H1 (cell line): ENCODE data around the gene RPS6KA2. TPM values are rescaled to one million over a fixed set of nuclear protein-coding genes. Genes with fewer than 3 reads are reported as not detected.

Source experiments
- CTCF ChIA-PET: fragments of 300-600 bp; sonication (Branson Sonifier 250); formaldehyde crosslinking; loops from one replicate; lab custom pipeline; 2021; ENCODE audit not compliant: partially characterized antibody; lab: Charles Lee
- POLR2A ChIA-PET: fragments of 300-600 bp; sonication (Branson Sonifier 250); formaldehyde crosslinking; loops from one replicate; lab custom pipeline; 2021; ENCODE audit warnings: inconsistent platforms; ENCODE audit not compliant: partially characterized antibody; lab: Charles Lee
- DNase-seq, 2 experiments: peaks; one replicate each; pipeline versions ENCODE4 v3.0.0 to v3.0.0-alpha.2; 2010 to 2022; ENCODE audit warnings: low spot score in 2 of 2, low read depth in 1 of 2, mixed read lengths in 1 of 2
- FAIRE-seq: peaks from 2 replicates; lab custom pipeline; 2011; peaks lifted over from hg19 to GRCh38; lab: Jason Lieb, UNC
- H2AFZ ChIP-seq: 2 replicates; pipeline ENCODE4 v1.8.1; 2012; ENCODE audit warnings: low read length, inconsistent platforms
- H2AK5ac ChIP-seq: 2 replicates; pipeline ENCODE4 v1.6.1; 2013; ENCODE audit warnings: low read depth, low read length
- H2BK120ac ChIP-seq: replicated peaks from 2 replicates; pipeline ENCODE3; 2013; ENCODE audit warnings: low read depth, low read length, inconsistent platforms
- H2BK12ac ChIP-seq: 2 replicates; pipeline ENCODE4 v1.6.1; 2013; ENCODE audit warnings: low read depth, low read length
- H2BK15ac ChIP-seq: 2 replicates; pipeline ENCODE4 v1.6.1; 2013; ENCODE audit warnings: low read length
- H2BK20ac ChIP-seq: 2 replicates; pipeline ENCODE4 v1.6.1; 2013; ENCODE audit warnings: low read length
- H2BK5ac ChIP-seq: 2 replicates; pipeline ENCODE4 v1.6.1; 2013; ENCODE audit warnings: low read depth, low read length
- H3K14ac ChIP-seq: 2 replicates; pipeline ENCODE4 v1.6.1; 2013; ENCODE audit warnings: inconsistent platforms; ENCODE audit not compliant: insufficient read length
- H3K18ac ChIP-seq: 2 replicates; pipeline ENCODE4 v1.6.1; 2013; ENCODE audit warnings: low read length; ENCODE audit errors: extremely low read depth
- H3K23ac ChIP-seq: 2 replicates; pipeline ENCODE4 v1.6.1; 2013; ENCODE audit warnings: inconsistent platforms; ENCODE audit not compliant: insufficient read length
- H3K23me2 ChIP-seq: 2 replicates; pipeline ENCODE4 v1.6.1; 2013; ENCODE audit warnings: low read depth, low read length
- H3K27ac ChIP-seq: 2 replicates; pipeline ENCODE4 v1.6.1; 2011; ENCODE audit warnings: low read depth, low read length, inconsistent platforms
- H3K27me3 ChIP-seq, 4 experiments: replicated peaks in 1 of 4; 1 replicate in 1 of 4; 2 replicates in 3 of 4; pipeline versions ENCODE4 v1.6.1 to v1.8.1; 2011 to 2013; ENCODE audit warnings: low read length in 3 of 4, mild to moderate bottlenecking in 3 of 4, inconsistent platforms in 2 of 4, mixed read lengths in 2 of 4, moderate library complexity in 1 of 4; ENCODE audit not compliant: control insufficient read depth in 3 of 4, insufficient read depth in 3 of 4; ENCODE audit errors: extremely low read depth in 1 of 4
- H3K36me3 ChIP-seq, 4 experiments: 2 replicates each; pipeline versions ENCODE4 v1.6.1 to v1.8.1; 2011 to 2013; ENCODE audit warnings: mild to moderate bottlenecking in 4 of 4, low read length in 3 of 4, moderate library complexity in 2 of 4, control low read depth in 1 of 4, inconsistent platforms in 1 of 4; ENCODE audit not compliant: insufficient read depth in 4 of 4, control insufficient read depth in 2 of 4
- H3K4ac ChIP-seq: replicated peaks from 2 replicates; pipeline ENCODE3; 2013; ENCODE audit warnings: low read length, low read depth, mixed read lengths, inconsistent platforms; ENCODE audit not compliant: insufficient read length
- H3K4me1 ChIP-seq, 4 experiments: replicated peaks in 1 of 4; 1 replicate in 1 of 4; 2 replicates in 3 of 4; pipeline versions ENCODE4 v1.6.1 to v1.8.1; 2011 to 2013; ENCODE audit warnings: low read length in 3 of 4, inconsistent platforms in 2 of 4, mixed read lengths in 1 of 4; ENCODE audit not compliant: insufficient read depth in 4 of 4, control insufficient read depth in 3 of 4
- H3K4me2 ChIP-seq, 2 experiments: 2 replicates each; pipeline versions ENCODE4 v1.6.1 to v1.8.1; 2011 to 2013; ENCODE audit warnings: low read depth in 2 of 2, low read length in 2 of 2, control low read depth in 1 of 2, inconsistent platforms in 1 of 2, mild to moderate bottlenecking in 1 of 2; ENCODE audit not compliant: insufficient read depth in 1 of 2
- H3K4me3 ChIP-seq, 4 experiments: fragments of 200-600, 300-600 bp in 1 of 4; sonication (generic), shearing (Covaris generic), sonication (Bioruptor Twin) in 1 of 4; 2 replicates each; pipeline versions ENCODE4 v1.5.1 to v1.8.1; 2011 to 2016; ENCODE audit warnings: low read length in 4 of 4, low read depth in 3 of 4, control low read depth in 2 of 4, inconsistent platforms in 2 of 4, mild to moderate bottlenecking in 2 of 4, mixed read lengths in 1 of 4, moderate library complexity in 1 of 4; ENCODE audit not compliant: insufficient read depth in 2 of 4; ENCODE audit errors: extremely low read depth in 1 of 4
- H3K56ac ChIP-seq: replicated peaks from 2 replicates; pipeline ENCODE3; 2013; ENCODE audit warnings: low read depth, mild to moderate bottlenecking, mixed read lengths, low read length, inconsistent platforms; ENCODE audit not compliant: insufficient read length
- H3K79me1 ChIP-seq: 2 replicates; pipeline ENCODE4 v1.6.1; 2013; ENCODE audit warnings: low read depth, low read length, control low read depth
- H3K79me2 ChIP-seq, 2 experiments: 2 replicates each; pipeline versions ENCODE4 v1.6.1 to v1.8.1; 2012 to 2013; ENCODE audit warnings: low read length in 2 of 2, mild to moderate bottlenecking in 2 of 2, inconsistent platforms in 1 of 2; ENCODE audit not compliant: insufficient read depth in 2 of 2, control insufficient read depth in 1 of 2
- H3K9ac ChIP-seq, 4 experiments: replicated peaks in 1 of 4; 1 replicate in 1 of 4; 2 replicates in 3 of 4; pipeline versions ENCODE4 v1.6.1 to v1.8.1; 2011 to 2013; ENCODE audit warnings: low read depth in 3 of 4, low read length in 3 of 4, control low read depth in 2 of 4, mild to moderate bottlenecking in 2 of 4, moderate library complexity in 2 of 4, inconsistent platforms in 1 of 4; ENCODE audit errors: extremely low read depth in 1 of 4
- H3K9me3 ChIP-seq, 2 experiments: 2 replicates each; pipeline versions ENCODE4 v1.6.1 to v1.8.1; 2012 to 2013; ENCODE audit warnings: mild to moderate bottlenecking in 2 of 2, moderate library complexity in 2 of 2, control low read depth in 1 of 2, inconsistent platforms in 1 of 2, low read depth in 1 of 2, low read length in 1 of 2, mixed read lengths in 1 of 2; ENCODE audit not compliant: insufficient read depth in 2 of 2
- H4K20me1 ChIP-seq, 2 experiments: replicated peaks in 1 of 2; 2 replicates each; pipeline versions ENCODE3 to v1.8.1; 2011 to 2013; ENCODE audit warnings: inconsistent platforms in 2 of 2, low read length in 2 of 2, mild to moderate bottlenecking in 1 of 2; ENCODE audit not compliant: insufficient read depth in 2 of 2, control insufficient read depth in 1 of 2
- H4K5ac ChIP-seq: 2 replicates; pipeline ENCODE4 v1.6.1; 2013; ENCODE audit warnings: low read length, low read depth, mixed read lengths, inconsistent platforms; ENCODE audit not compliant: insufficient read length
- H4K8ac ChIP-seq: 2 replicates; pipeline ENCODE4 v1.8.0; 2013; ENCODE audit warnings: mild to moderate bottlenecking, moderate library complexity, low read length, inconsistent platforms; ENCODE audit not compliant: insufficient read depth; ENCODE audit errors: extremely low read depth
- H4K91ac ChIP-seq: replicated peaks from 2 replicates; pipeline ENCODE3; 2013; ENCODE audit warnings: low read length, mixed read lengths, inconsistent platforms; ENCODE audit not compliant: insufficient read length
- BACH1 ChIP-seq: IDR thresholded peaks from 2 replicates; pipeline ENCODE4 v1.6.1; 2012; ENCODE audit warnings: low read length, improper control_type of control experiment
- BCL11A ChIP-seq, 2 experiments: IDR thresholded peaks; one replicate each; pipeline ENCODE4 v1.6.1; 2011; ENCODE audit warnings: low read depth in 2 of 2, low read length in 2 of 2, mild to moderate bottlenecking in 2 of 2
- CTBP2 ChIP-seq: IDR thresholded peaks from 2 replicates; pipeline ENCODE4 v1.7.0; 2011; ENCODE audit warnings: borderline replicate concordance, mild to moderate bottlenecking, moderate library complexity, mixed read lengths, low read length; ENCODE audit not compliant: insufficient read depth, insufficient read length
- HDAC2 ChIP-seq, 2 experiments: fragments of 300-600 bp in 1 of 2; sonication (generic) in 1 of 2; IDR thresholded peaks; 2 replicates each; pipeline ENCODE4 v1.6.1; 2011 to 2012; ENCODE audit warnings: low read depth in 2 of 2, low read length in 2 of 2, mild to moderate bottlenecking in 2 of 2, moderate library complexity in 2 of 2, borderline replicate concordance in 1 of 2, inconsistent platforms in 1 of 2
- HDAC6 ChIP-seq: IDR thresholded peaks from one replicate; pipeline ENCODE4 v1.7.1; 2012; ENCODE audit warnings: low read depth, mild to moderate bottlenecking, inconsistent platforms, low read length, moderate library complexity
- JUN ChIP-seq: IDR thresholded peaks from 2 replicates; pipeline ENCODE4 v1.6.1; 2011; ENCODE audit warnings: low read depth, mild to moderate bottlenecking, improper control_type of control experiment, low read length
- KDM1A ChIP-seq: fragments of 200-600, 300-600 bp; sonication (generic); IDR thresholded peaks from 2 replicates; pipeline ENCODE4 v1.7.1; 2016; ENCODE audit warnings: mild to moderate bottlenecking, low read length, borderline replicate concordance
- NRF1 ChIP-seq: IDR thresholded peaks from 2 replicates; pipeline ENCODE4 v1.6.1; 2011; ENCODE audit warnings: mild to moderate bottlenecking, low read depth, low read length, improper control_type of control experiment
- POLR2AphosphoS5 ChIP-seq: IDR thresholded peaks from 2 replicates; pipeline ENCODE4 v1.6.1; 2011; ENCODE audit warnings: low read depth, low read length
- RXRA ChIP-seq: IDR thresholded peaks from 2 replicates; pipeline ENCODE4 v1.6.1; 2011; ENCODE audit warnings: low read depth, mild to moderate bottlenecking, low read length, moderate library complexity; ENCODE audit not compliant: insufficient read depth
- SIX5 ChIP-seq: IDR thresholded peaks from 2 replicates; pipeline ENCODE4 v1.6.1; 2011; ENCODE audit warnings: mild to moderate bottlenecking, low read depth, low read length
- USF2 ChIP-seq: IDR thresholded peaks from 2 replicates; pipeline ENCODE4 v1.6.1; 2011; ENCODE audit warnings: low read length, improper control_type of control experiment
- WGBS, 2 experiments: shearing (Covaris generic) in 1 of 2; methylation state at CpG; one replicate each; pipeline versions ENCODE4 v1.1.6 to v1.1.7; 2013 to 2015; ENCODE audit warnings: low lambda C conversion rate in 2 of 2, mixed read lengths in 2 of 2, inconsistent platforms in 1 of 2, low coverage in 1 of 2, missing lambda C conversion rate in 1 of 2; ENCODE audit not compliant: insufficient replicate concordance in 2 of 2, insufficient coverage in 1 of 2, insufficient read length in 1 of 2; ENCODE audit errors: extremely low coverage in 1 of 2, missing lambda C conversion rate in 1 of 2; 5-methylcytosine and 5-hydroxymethylcytosine counted together
- polyA plus RNA-seq, 7 experiments: library from polyadenylated mRNA; depleted of rRNA in 3 of 7; stranded (reverse) in 5 of 7; unstranded in 2 of 7; fragments of >200 nt in 5 of 7; fragments of 200-250 nt in 2 of 7; gene quantifications; 1 replicate in 5 of 7; 2 replicates in 1 of 7; 4 replicates in 1 of 7; pipeline versions ENCODE4 v1.2.1 to v1.2.3, GENCODE V29; 2011 to 2013; ENCODE audit warnings: missing spikeins in 2 of 7, mixed read lengths in 2 of 7
- total RNA-seq: library from RNA; stranded (reverse); fragmentation: NEBNext Ultra II Directional; extraction: Animal tissue kit (Norgen Biotek cat#: 25700); gene quantifications from 2 replicates; pipeline ENCODE4 v1.2.1, GENCODE V29; 2021
- TF ChIP-seq, protein P1 (sequence below): IDR thresholded peaks from 2 replicates; pipeline ENCODE4 v1.6.1; 2012; ENCODE audit warnings: inconsistent platforms

The RPS6KA2 gene
- total and polyA plus RNA-seq, 2 of the 8 experiments (the other 6 are each of a cell fraction or from before 2014, with no cell fraction given) = 8.8 to 25.7 TPM

- Histone ChIP-seq H3K23ac (no peak overlapping the region), H3K4me3 (no peak overlapping the region), H2BK20ac (no peak overlapping the region), H4K91ac (no peak overlapping the region), H4K8ac (no peak overlapping the region), H2BK12ac (no peak overlapping the region), H3K79me1 (no peaks in the 10 kb centered on the region), H2BK5ac (no peak overlapping the region), H3K27me3 (no peaks in the 10 kb centered on the region), H3K14ac (no peak overlapping the region), H2BK15ac (no peak overlapping the region), H2AK5ac (no peak overlapping the region), H3K36me3 (peaks cover 0 to 17% (median 2%) of the 10 kb centered on the region in 4 experiments; a peak in 4 of 8 replicates), H3K9me3 (peaks cover 0 to 3% of the 10 kb centered on the region in 2 experiments; a peak in 1 of 4 replicates), H2BK120ac (no peak overlapping the region), H3K4me2 (no peak overlapping the region), H3K56ac (no peak overlapping the region), H3K4me1 (no peaks in the 10 kb centered on the region), H4K5ac (no peak overlapping the region), H3K79me2 (no peaks in the 10 kb centered on the region), H3K18ac (no peak overlapping the region), H3K4ac (no peak overlapping the region), H4K20me1 (no peaks in the 10 kb centered on the region), H3K27ac (no peak overlapping the region), H3K9ac (no peak overlapping the region), H3K23me2 (no peaks in the 10 kb centered on the region), H2AFZ (no peak overlapping the region)
- DNase-seq = no peak
- 87% methylated on average over 13 of the region's 13 CpGs; no CpG with 5 or more reads in 1 of the 2 experiments for WGBS, 2 experiments
- ChIA-PET CTCF (interaction anchor here (1.0 to 1.5 kb wide), 4 partner anchors 9 to 166 kb away, joined by 3 to 6 read pairs (median 4); no protein-coding TSS in a partner anchor), POLR2A (no interaction called here)
- FAIRE-seq = no peak
- TF ChIP-seq, protein P1, sequence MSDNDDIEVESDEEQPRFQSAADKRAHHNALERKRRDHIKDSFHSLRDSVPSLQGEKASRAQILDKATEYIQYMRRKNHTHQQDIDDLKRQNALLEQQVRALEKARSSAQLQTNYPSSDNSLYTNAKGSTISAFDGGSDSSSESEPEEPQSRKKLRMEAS = no peak
- no peak for TF ChIP-seq NRF1
- TF ChIP-seq BCL11A (IDR thresholded peaks at IDR 0.05; ENCODE audit: low read depth in 2 of 2, low read length in 2 of 2) = no peak
- TF ChIP-seq BACH1 = no peak
- no peak for TF ChIP-seq KDM1A
- TF ChIP-seq JUN = no peak
- no peak for TF ChIP-seq POLR2AphosphoS5
- no peak for TF ChIP-seq USF2
- TF ChIP-seq HDAC2 (IDR thresholded peaks at IDR 0.05; ENCODE audit: borderline replicate concordance in 1 of 2, low read depth in 2 of 2, low read length in 2 of 2) = no peak
- TF ChIP-seq HDAC6 = no peak
- no peak for TF ChIP-seq RXRA
- no peak for TF ChIP-seq CTBP2
- no peak for TF ChIP-seq SIX5
Observed at GRCh38 chr6:166448432-166448831, 178.6 kb downstream of the RPS6KA2 start.
